H4 (cell line): ENCODE measurements around the gene IFI30. TPM values are rescaled to one million over a fixed set of nuclear protein-coding genes. Genes with fewer than 3 reads are reported as not detected.
"Not testable (repeated sequence)": the region's sequence is repeated elsewhere in the genome, so short reads cannot be mapped to it uniquely, and the experiment has no call there.

Experiments
- DNase-seq: peaks from one replicate; pipeline ENCODE4 v3.0.0-alpha.2; 2015; ENCODE audit warnings: low spot score
- total RNA-seq: library from RNA; depleted of rRNA; stranded (reverse); fragments of >200 nt; shearing (Covaris generic); gene quantifications from 2 replicates; pipeline ENCODE4 v1.2.3, GENCODE V29; 2014

IFI30 gene
- total RNA-seq, 1 experiment from 2014 or later: 172 TPM

GRCh38 chr19:18203408-18203862 lies 29.8 kb downstream of the IFI30 start:
- no peak for DNase-seq

- peak; percentile 100 for DNase-seq
Observed at GRCh38 chr19:18203863-18204393, 30.3 kb downstream of the IFI30 start, which contains the start of gene RAB3A. TSS of gene RAB3A (minus strand) at chr19:18204042. CDS start at chr19:18202740, 1,302 bp downstream.

- no peak for DNase-seq
Observed at GRCh38 chr19:18204394-18205199, 31.0 kb downstream of the IFI30 start.

- peak; percentile 76 for DNase-seq
Observed at GRCh38 chr19:18205200-18205892, 31.7 kb downstream of the IFI30 start.

- DNase-seq: no peak
Observed at GRCh38 chr19:18206018-18206417, 32.4 kb downstream of the IFI30 start.

GRCh38 chr19:18208098-18208951 lies 34.7 kb downstream of the IFI30 start:
- peak; percentile 70 for DNase-seq

GRCh38 chr19:18209912-18210311 lies 36.3 kb downstream of the IFI30 start:
- DNase-seq: not testable (repeated sequence)

- DNase-seq: no peak
Observed at GRCh38 chr19:18211683-18212082, 38.1 kb downstream of the IFI30 start.

- DNase-seq: no peak
Observed at GRCh38 chr19:18214779-18215433, 41.3 kb downstream of the IFI30 start.

- DNase-seq: no peak
Observed at GRCh38 chr19:18216789-18217188, 43.2 kb downstream of the IFI30 start.

GRCh38 chr19:18218159-18218558 lies 44.5 kb downstream of the IFI30 start:
- no peak for DNase-seq

- no peak for DNase-seq
Observed at GRCh38 chr19:18218600-18218999, 45.0 kb downstream of the IFI30 start.

GRCh38 chr19:18219911-18220631 lies 46.5 kb downstream of the IFI30 start:
- no peak for DNase-seq

- no peak for DNase-seq
Observed at GRCh38 chr19:18220632-18221275, 47.1 kb downstream of the IFI30 start.

- no peak for DNase-seq
Observed at GRCh38 chr19:18221815-18222725, 48.5 kb downstream of the IFI30 start.

- DNase-seq: no peak
Observed at GRCh38 chr19:18223860-18224524, 50.4 kb downstream of the IFI30 start.

- peak; percentile 99 for DNase-seq
Observed at GRCh38 chr19:18224525-18225354, 51.1 kb downstream of the IFI30 start.

- DNase-seq: no peak
Observed at GRCh38 chr19:18225355-18225701, 51.7 kb downstream of the IFI30 start.
